Measurements from ENCODE around the gene RAMACL.
"Not testable (repeated sequence)": the region's sequence is repeated elsewhere in the genome, so short reads cannot be mapped to it uniquely, and the experiment has no call there.

RAMACL gene

GRCh38 chr6:166586424-166587156 is at the start of gene RAMACL:
Gene RAMACL, minus strand, starts transcription at chr6:166586678. Its CDS starts 201 bp downstream, at chr6:166586477.
- no peak for DNase-seq

GRCh38 chr6:166635013-166635970 is 48.8 kb upstream of the RAMACL start:
- DNase-seq, result no peak

GRCh38 chr6:166634581-166634980 is 48.1 kb upstream of the RAMACL start:
- DNase-seq, result not testable (repeated sequence)

GRCh38 chr6:166633732-166634535 is 47.5 kb upstream of the RAMACL start:
- DNase-seq, result no peak

- no peak for DNase-seq
These were observed 46.3 kb upstream of the RAMACL start for GRCh38 chr6:166632731-166633130.

- DNase-seq, result no peak
These were observed 44.0 kb upstream of the RAMACL start for GRCh38 chr6:166630462-166630861.

- DNase-seq, result no peak
These were observed 43.1 kb upstream of the RAMACL start for GRCh38 chr6:166629628-166630027.

DNA sequence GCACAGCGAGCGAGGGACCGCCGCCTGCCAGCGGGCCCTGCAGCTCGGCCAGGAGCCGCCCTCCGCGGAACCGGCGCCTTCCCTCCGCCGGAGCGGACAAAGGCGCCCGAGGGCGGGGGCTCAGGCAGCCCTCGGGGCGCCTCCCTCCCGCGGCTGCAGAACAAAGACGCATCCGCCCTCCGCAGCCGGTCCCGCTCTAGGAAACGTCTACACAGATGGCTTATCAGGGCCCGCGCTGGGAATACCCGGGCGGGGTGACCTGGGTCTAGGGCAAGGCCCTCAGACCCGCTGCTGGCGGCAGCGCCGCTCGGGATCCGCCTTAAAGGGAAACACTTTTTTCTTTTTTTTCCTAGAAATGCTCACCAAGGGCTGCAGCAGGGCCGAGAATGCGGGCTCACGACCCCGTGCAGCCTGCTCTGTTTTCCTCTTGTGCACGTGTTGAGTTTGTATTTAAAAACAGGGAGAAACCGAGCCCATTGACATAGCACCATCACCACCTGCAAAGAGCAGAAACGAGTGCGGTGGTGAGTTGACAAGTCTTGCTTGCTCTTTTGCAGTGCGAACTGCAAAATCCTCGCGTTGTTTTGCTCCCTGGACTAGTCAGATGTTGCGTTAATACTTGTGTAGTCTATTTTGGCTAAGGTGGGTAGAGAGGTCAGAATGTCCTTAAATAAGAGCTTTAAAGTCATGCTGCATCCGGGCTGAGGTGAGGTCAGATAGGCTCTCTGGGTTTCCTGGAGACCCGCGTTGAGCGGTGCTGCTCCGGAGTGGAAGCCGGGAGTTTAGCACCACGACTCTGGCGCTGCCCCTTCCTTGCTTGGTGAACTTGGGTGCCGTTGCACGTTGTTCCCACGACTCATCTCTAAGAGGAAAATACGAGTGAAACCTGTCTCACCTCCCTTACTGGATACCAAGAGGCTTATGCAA is 41.7 kb upstream of the RAMACL start:
- DNase-seq, result peak; percentile 19

- DNase-seq, result peak; percentile 99
These were observed 40.8 kb upstream of the RAMACL start, which contains the start of gene RPS6KA2 for GRCh38 chr6:166627033-166627874. Gene RPS6KA2, minus strand, starts transcription at chr6:166627251. Its CDS starts 232 bp downstream, at chr6:166627019.

GRCh38 chr6:166626177-166627032 is 39.9 kb upstream of the RAMACL start:
- peak; percentile 14 for DNase-seq

- DNase-seq, result no peak
These were observed 38.9 kb upstream of the RAMACL start for GRCh38 chr6:166625356-166625755.

DNA sequence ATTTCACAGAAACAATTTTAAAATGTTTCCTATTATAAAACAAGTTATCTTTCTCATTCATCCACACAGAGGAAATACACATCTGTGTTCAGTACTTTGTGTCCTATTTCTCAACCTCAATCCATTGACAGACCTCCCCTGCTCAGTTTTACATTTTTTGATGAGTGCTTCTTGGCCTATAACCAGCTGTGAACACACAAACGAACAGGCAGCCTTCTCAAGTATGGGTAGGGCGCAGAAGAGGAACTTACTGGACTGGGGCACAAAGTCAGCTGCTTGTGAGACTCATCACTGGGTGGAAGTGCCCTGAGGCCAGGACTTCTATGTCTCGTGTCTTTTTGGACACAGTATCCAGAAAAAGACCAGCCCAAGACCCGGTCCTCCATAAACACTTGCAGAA is 37.8 kb upstream of the RAMACL start:
- DNase-seq, result no peak

GRCh38 chr6:166623318-166623717 is 36.8 kb upstream of the RAMACL start:
- no peak for DNase-seq

DNA sequence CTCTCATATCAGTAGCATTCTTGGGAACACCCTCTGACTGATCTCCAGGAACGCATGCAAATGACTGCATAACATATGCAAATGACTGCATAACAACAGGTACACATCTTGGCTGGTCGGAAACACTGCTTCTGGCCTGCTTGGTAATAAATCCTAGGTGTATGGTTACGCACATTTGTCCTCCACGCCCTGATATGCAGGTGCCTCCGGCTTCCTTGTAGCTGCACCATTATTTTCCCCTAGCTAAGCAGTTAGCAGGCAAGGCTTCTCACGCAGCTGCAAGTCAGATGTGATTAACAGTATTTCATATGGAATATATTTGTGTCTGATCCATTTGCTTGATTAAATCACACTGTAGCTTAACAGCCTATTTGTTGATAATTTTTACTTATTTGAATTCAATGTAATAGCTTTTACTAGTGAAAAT is 34.6 kb upstream of the RAMACL start:
- DNase-seq, result no peak

- DNase-seq, result no peak
These were observed 34.1 kb upstream of the RAMACL start for GRCh38 chr6:166620478-166621113.

GRCh38 chr6:166619912-166620311 is 33.4 kb upstream of the RAMACL start:
- no peak for DNase-seq

DNA sequence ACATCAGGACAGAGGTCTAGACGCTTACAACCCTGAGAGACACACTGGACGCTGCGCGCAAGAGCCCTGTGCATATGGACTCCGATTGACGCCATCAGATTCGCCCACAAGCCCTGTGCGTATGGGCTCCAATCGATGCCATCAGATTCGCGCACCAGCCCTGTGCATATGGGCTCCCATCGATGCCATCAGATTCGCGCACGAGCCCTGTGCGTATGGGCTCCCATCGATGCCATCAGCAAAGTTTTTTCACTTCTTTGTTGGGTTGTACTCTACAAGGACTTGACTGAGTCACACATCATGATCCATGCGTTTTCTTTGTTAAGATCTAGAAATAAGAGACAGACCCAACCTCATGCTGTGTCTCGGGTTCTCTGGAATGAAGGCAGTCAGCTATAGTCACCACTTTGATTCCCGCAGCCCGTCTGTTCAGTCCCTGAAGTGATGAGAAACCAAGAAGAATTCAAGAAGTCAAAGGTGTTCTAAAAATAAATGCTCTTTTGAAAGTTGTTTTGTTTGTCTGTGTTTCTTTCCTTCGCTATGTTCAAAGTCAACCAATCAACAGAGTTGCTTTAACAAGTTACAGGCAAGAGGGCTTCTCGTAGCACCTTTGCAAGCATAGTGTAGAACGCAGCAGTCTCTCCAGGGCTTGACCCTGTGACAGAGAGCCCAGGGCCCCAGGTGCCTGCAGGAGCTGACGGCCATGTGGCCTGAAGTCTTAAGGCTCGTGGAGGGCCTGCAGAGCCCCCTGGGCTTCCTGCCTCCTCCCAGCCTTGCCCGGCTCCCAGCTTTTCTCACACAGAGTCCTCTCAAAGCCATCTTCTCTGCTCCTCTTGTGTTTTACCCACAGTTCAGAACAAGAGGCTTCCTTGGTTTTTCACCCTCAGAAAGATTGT is 32.6 kb upstream of the RAMACL start:
- DNase-seq, result no peak

GRCh38 chr6:166618251-166618650 is 31.8 kb upstream of the RAMACL start:
- DNase-seq, result no peak

Data from activated T-cell treated with anti-CD3 and anti-CD28 coated beads for 4 hours (primary cell).